SK-N-SH treated with all-trans-retinoic acid at 6 μM for 48 hours (cell line): ENCODE data around the gene PMVK.

Experiments
- ATAC-seq: fragments of 200-7000 bp; cut with Tn5 transposase; 3 replicates; pipeline ENCODE4 v1.9.1; 2020; ENCODE audit warnings: mild to moderate bottlenecking, moderate library complexity
- ARNTL ChIP-seq: fragments of 450-650 bp; formaldehyde crosslinking; IDR thresholded peaks from 2 replicates; pipeline ENCODE4 v1.5.0; 2020; ENCODE audit warnings: low read depth, mild to moderate bottlenecking, moderate library complexity, borderline replicate concordance
- BACH2 ChIP-seq: fragments of 250-450 bp; sonication (Bioruptor Pico); IDR thresholded peaks from 2 replicates; pipeline ENCODE4 v1.9.0; 2021; ENCODE audit warnings: mild to moderate bottlenecking, borderline replicate concordance
- CSRNP3 ChIP-seq: fragments of 250-450 bp; sonication (Bioruptor Pico); IDR thresholded peaks from 2 replicates; pipeline ENCODE4 v1.5.1; 2021; ENCODE audit warnings: mild to moderate bottlenecking, moderate library complexity
- ESRRG ChIP-seq: fragments of 250-450 bp; sonication (Bioruptor Pico); IDR thresholded peaks from 2 replicates; pipeline ENCODE4 v1.6.1; 2021; ENCODE audit warnings: mild to moderate bottlenecking
- GLIS3 ChIP-seq: fragments of 250-450 bp; sonication (Bioruptor Pico); IDR thresholded peaks from 2 replicates; pipeline ENCODE4 v1.5.0; 2020; ENCODE audit warnings: mild to moderate bottlenecking, moderate library complexity
- ISL1 ChIP-seq: fragments of 250-450 bp; sonication (Bioruptor Pico); IDR thresholded peaks from 2 replicates; pipeline ENCODE4 v2.1.2; 2022; ENCODE audit warnings: mild to moderate bottlenecking, moderate library complexity
- OSR1 ChIP-seq: fragments of 250-450 bp; sonication (Bioruptor Pico); IDR thresholded peaks from 2 replicates; pipeline ENCODE4 v1.8.0; 2022; ENCODE audit warnings: moderate library complexity, mild to moderate bottlenecking, inconsistent platforms
- PPARA ChIP-seq: fragments of 250-450 bp; sonication (Bioruptor Pico); IDR thresholded peaks from 2 replicates; pipeline ENCODE4 v1.5.0; 2020; ENCODE audit warnings: mild to moderate bottlenecking, borderline replicate concordance
- RARB ChIP-seq: fragments of 250-450 bp; sonication (Bioruptor Pico); IDR thresholded peaks from 2 replicates; pipeline ENCODE4 v1.8.0; 2021; ENCODE audit warnings: mild to moderate bottlenecking, moderate library complexity
- SNAI2 ChIP-seq: fragments of 250-450 bp; sonication (Bioruptor Pico); IDR thresholded peaks from 2 replicates; pipeline ENCODE4 v1.5.0; 2020; ENCODE audit warnings: mild to moderate bottlenecking, moderate library complexity
- TCF4 ChIP-seq: fragments of 250-450 bp; sonication (Bioruptor Pico); IDR thresholded peaks from 2 replicates; pipeline ENCODE4 v1.8.0; 2021; ENCODE audit warnings: mild to moderate bottlenecking, moderate library complexity, borderline replicate concordance
- TOX ChIP-seq: fragments of 250-450 bp; sonication (Bioruptor Pico); IDR thresholded peaks from 2 replicates; pipeline ENCODE4 v1.8.0; 2021; ENCODE audit warnings: mild to moderate bottlenecking, moderate library complexity, borderline replicate concordance
- TSHZ2 ChIP-seq: fragments of 250-450 bp; sonication (Bioruptor Pico); IDR thresholded peaks from 2 replicates; pipeline ENCODE4 v1.5.0; 2020; ENCODE audit warnings: mild to moderate bottlenecking, moderate library complexity
- ZC3H10 ChIP-seq: fragments of 250-450 bp; sonication (Bioruptor Pico); IDR thresholded peaks from 2 replicates; pipeline ENCODE4 v1.5.1; 2021; ENCODE audit warnings: mild to moderate bottlenecking, moderate library complexity
- ZFP3 ChIP-seq: fragments of 250-450 bp; sonication (Bioruptor Pico); IDR thresholded peaks from 2 replicates; pipeline ENCODE4 v1.5.0; 2020; ENCODE audit warnings: mild to moderate bottlenecking, moderate library complexity
- ZFP30 ChIP-seq: fragments of 450-650 bp; formaldehyde crosslinking; IDR thresholded peaks from 2 replicates; pipeline ENCODE4 v1.5.0; 2022; ENCODE audit warnings: mild to moderate bottlenecking, moderate library complexity
- ZNF70 ChIP-seq: fragments of 450-650 bp; formaldehyde crosslinking; IDR thresholded peaks from 2 replicates; pipeline ENCODE4 v1.5.0; 2020; ENCODE audit warnings: mild to moderate bottlenecking, moderate library complexity
- TF ChIP-seq, protein P1 (sequence below): fragments of 250-450 bp; sonication (Bioruptor Pico); IDR thresholded peaks from 2 replicates; pipeline ENCODE4 v1.8.0; 2021; ENCODE audit warnings: low read depth, mild to moderate bottlenecking, moderate library complexity, borderline replicate concordance

The PMVK gene

GRCh38 chr1:154945962-154946850, 9.7 kb upstream of the PMVK start:
- no peak for ATAC-seq
- TF ChIP-seq OSR1 (CRISPR knock-in tag) (no peak), RARB (CRISPR knock-in tag) (no peak), TOX (CRISPR knock-in tag) (no peak), BACH2 (CRISPR knock-in tag) (no peak), TCF4 (no peak), ARNTL (CRISPR knock-in tag) (no peak), ZFP3 (CRISPR knock-in tag) (no peak), TSHZ2 (CRISPR knock-in tag) (no peak)
- TF ChIP-seq, protein P1, sequence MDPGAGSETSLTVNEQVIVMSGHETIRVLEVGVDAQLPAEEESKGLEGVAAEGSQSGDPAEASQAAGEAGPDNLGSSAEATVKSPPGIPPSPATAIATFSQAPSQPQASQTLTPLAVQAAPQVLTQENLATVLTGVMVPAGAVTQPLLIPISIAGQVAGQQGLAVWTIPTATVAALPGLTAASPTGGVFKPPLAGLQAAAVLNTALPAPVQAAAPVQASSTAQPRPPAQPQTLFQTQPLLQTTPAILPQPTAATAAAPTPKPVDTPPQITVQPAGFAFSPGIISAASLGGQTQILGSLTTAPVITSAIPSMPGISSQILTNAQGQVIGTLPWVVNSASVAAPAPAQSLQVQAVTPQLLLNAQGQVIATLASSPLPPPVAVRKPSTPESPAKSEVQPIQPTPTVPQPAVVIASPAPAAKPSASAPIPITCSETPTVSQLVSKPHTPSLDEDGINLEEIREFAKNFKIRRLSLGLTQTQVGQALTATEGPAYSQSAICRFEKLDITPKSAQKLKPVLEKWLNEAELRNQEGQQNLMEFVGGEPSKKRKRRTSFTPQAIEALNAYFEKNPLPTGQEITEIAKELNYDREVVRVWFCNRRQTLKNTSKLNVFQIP, result no peak
- TF ChIP-seq, all 23 proteins: peak for 0

GRCh38 chr1:154945160-154945961, 8.8 kb upstream of the PMVK start:
- ATAC-seq, result no peak
- TF ChIP-seq TSHZ2 (CRISPR knock-in tag), result no peak

DNA sequence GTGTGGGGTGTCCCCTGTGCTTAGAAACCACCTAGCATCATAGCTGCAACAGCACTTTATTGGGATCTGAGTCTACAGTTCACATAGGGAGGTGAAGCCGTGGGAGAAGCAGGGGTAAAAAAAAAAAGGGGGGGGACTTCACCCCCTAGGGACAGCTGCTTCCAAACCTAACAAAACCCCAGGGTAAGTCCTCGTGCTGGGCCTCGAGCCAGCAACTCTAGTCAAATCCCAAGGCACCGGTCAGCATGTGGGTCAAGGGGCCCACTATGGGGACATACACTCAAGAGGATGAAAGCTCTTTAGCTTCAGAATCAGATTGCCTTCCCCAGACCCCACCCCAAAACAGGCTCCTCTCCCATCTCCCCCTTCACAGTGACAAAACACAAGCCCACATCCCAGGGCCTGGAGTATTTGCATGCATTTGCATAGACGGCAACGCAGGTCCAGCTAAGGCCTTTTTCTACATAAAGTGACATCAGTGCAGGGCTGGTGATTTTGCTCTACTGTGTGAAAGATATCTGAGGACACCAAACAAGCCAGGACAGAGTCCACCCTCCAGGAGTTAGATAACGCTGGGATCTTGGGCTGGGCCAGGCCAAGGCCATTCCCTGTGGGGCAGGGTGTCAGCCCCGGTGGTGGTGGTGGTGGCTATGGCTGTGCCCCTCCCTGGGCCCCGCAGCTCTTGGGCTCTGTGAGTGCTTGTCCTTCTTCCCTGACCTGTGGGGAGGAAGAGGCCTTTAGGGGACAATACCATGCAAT, 8.1 kb upstream of the PMVK start:
- no peak for ATAC-seq
- TF ChIP-seq ZC3H10 (CRISPR knock-in tag), result no peak
- TF ChIP-seq TOX (CRISPR knock-in tag), result no peak
- no peak for TF ChIP-seq ESRRG (CRISPR knock-in tag)
- no peak for TF ChIP-seq SNAI2

GRCh38 chr1:154943649-154944400, 7.3 kb upstream of the PMVK start:
- peak; percentile 77 for ATAC-seq
- TF ChIP-seq ZNF70 (CRISPR knock-in tag) (no peak), ZFP3 (CRISPR knock-in tag) (no peak), TSHZ2 (CRISPR knock-in tag) (no peak), PPARA (CRISPR knock-in tag) (no peak), OSR1 (CRISPR knock-in tag) (no peak), TOX (CRISPR knock-in tag) (no peak), CSRNP3 (CRISPR knock-in tag) (no peak), ARNTL (CRISPR knock-in tag) (no peak), RARB (CRISPR knock-in tag) (no peak), ZFP30 (CRISPR knock-in tag) (no peak), TCF4 (no peak), GLIS3 (CRISPR knock-in tag) (no peak), ISL1 (CRISPR knock-in tag) (no peak)
